HG02610 (cell line): ENCODE results near the gene GLE1.
"Not testable (repeated sequence)": the region's sequence is repeated elsewhere in the genome, so short reads cannot be mapped to it uniquely, and the experiment has no call there.

Experiments used
- ATAC-seq: cut with Tn5 transposase; IDR thresholded peaks from one replicate; pipeline ENCODE4 v1.9.1; 2021; ENCODE audit warnings: mild to moderate bottlenecking, moderate library complexity; ENCODE audit not compliant: unreplicated experiment

GLE1 gene

GRCh38 chr9:128495804-128496417 lies 8.6 kb upstream of the GLE1 start:
- ATAC-seq = no peak

- no peak for ATAC-seq
These were observed 6.5 kb upstream of the GLE1 start for GRCh38 chr9:128497824-128498610.

- ATAC-seq = no peak
These were observed 5.6 kb upstream of the GLE1 start for GRCh38 chr9:128498911-128499310.

- ATAC-seq = no peak
These were observed 4.6 kb upstream of the GLE1 start for GRCh38 chr9:128499920-128500319.

- ATAC-seq = not testable (repeated sequence)
These were observed 1.1 kb upstream of the GLE1 start for GRCh38 chr9:128503415-128503825.

GRCh38 chr9:128503870-128504269 lies 649 bp upstream of the GLE1 start:
- ATAC-seq = no peak

GRCh38 chr9:128505414-128505765 lies 871 bp downstream of the GLE1 start:
- no peak for ATAC-seq

GRCh38 chr9:128505906-128506305 lies 1.4 kb downstream of the GLE1 start:
- not testable (repeated sequence) for ATAC-seq

GRCh38 chr9:128512820-128513219 lies 8.3 kb downstream of the GLE1 start:
- ATAC-seq = no peak

- ATAC-seq = no peak
These were observed 17.4 kb downstream of the GLE1 start for GRCh38 chr9:128521956-128522355.

GRCh38 chr9:128523199-128523925 lies 18.8 kb downstream of the GLE1 start:
- no peak for ATAC-seq

- no peak for ATAC-seq
These were observed 22.2 kb downstream of the GLE1 start for GRCh38 chr9:128526720-128527119.

GRCh38 chr9:128528445-128529160 lies 24.1 kb downstream of the GLE1 start:
- no peak for ATAC-seq

GRCh38 chr9:128529191-128529590 lies 24.7 kb downstream of the GLE1 start:
- no peak for ATAC-seq

- ATAC-seq = no peak
These were observed 28.1 kb downstream of the GLE1 start for GRCh38 chr9:128532581-128532980.

- no peak for ATAC-seq
These were observed 36.3 kb downstream of the GLE1 start for GRCh38 chr9:128540634-128541360.

GRCh38 chr9:128546504-128546903 lies 42.0 kb downstream of the GLE1 start:
- ATAC-seq = no peak

GRCh38 chr9:128548876-128549275 lies 44.4 kb downstream of the GLE1 start:
- ATAC-seq = no peak

- no peak for ATAC-seq
These were observed 45.7 kb downstream of the GLE1 start for GRCh38 chr9:128550226-128550625.

GRCh38 chr9:128550770-128551656 lies 46.5 kb downstream of the GLE1 start:
- no peak for ATAC-seq
